Stimulated activated CD4-positive, alpha-beta T cell treated with anti-CD3 and anti-CD28 coated beads, Interleukin-1b, Interleukin-23, amount 100 ng/mL, for 48 hours (primary cell): ENCODE data around the gene RNF31.
"Not testable (repeated sequence)": the region's sequence is repeated elsewhere in the genome, so short reads cannot be mapped to it uniquely, and the experiment has no call there.

Experiments
- DNase-seq: peaks from one replicate; pipeline ENCODE4 v3.0.0-alpha.2; 2020

Gene RNF31

GRCh38 chr14:24146978-24147760, at the start of gene RNF31:
Gene RNF31, plus strand, starts transcription at chr14:24147498. Its CDS starts 201 bp downstream, at chr14:24147699.
- peak; percentile 98 for DNase-seq

- DNase-seq: no peak
Measured at GRCh38 chr14:24098229-24098926, 48.9 kb upstream of the RNF31 start.

GRCh38 chr14:24098927-24099813, 48.1 kb upstream of the RNF31 start:
- DNase-seq: no peak

GRCh38 chr14:24100197-24100981, 46.9 kb upstream of the RNF31 start:
- no peak for DNase-seq

- DNase-seq: no peak
Measured at GRCh38 chr14:24100982-24101494, 46.3 kb upstream of the RNF31 start.

- no peak for DNase-seq
Measured at GRCh38 chr14:24102357-24103048, 44.8 kb upstream of the RNF31 start.

- DNase-seq: no peak
Measured at GRCh38 chr14:24103451-24103850, 43.8 kb upstream of the RNF31 start.

- DNase-seq: not testable (repeated sequence)
Measured at GRCh38 chr14:24105609-24106239, 41.6 kb upstream of the RNF31 start.

- DNase-seq: no peak
Measured at GRCh38 chr14:24106672-24107271, 40.5 kb upstream of the RNF31 start.

- DNase-seq: no peak
Measured at GRCh38 chr14:24108336-24108874, 38.9 kb upstream of the RNF31 start.

- no peak for DNase-seq
Measured at GRCh38 chr14:24110060-24110459, 37.2 kb upstream of the RNF31 start.

GRCh38 chr14:24110523-24110922, 36.8 kb upstream of the RNF31 start:
- DNase-seq: no peak

GRCh38 chr14:24113379-24113800, 33.9 kb upstream of the RNF31 start:
- no peak for DNase-seq

- peak; percentile 90 for DNase-seq
Measured at GRCh38 chr14:24113801-24114531, 33.3 kb upstream of the RNF31 start.

- peak; percentile 99 for DNase-seq
Measured at GRCh38 chr14:24114532-24115421, 32.5 kb upstream of the RNF31 start, which contains the start of the genes DCAF11 and NRL. Gene DCAF11, plus strand, starts transcription at chr14:24114777. Its CDS starts 818 bp downstream, at chr14:24115595. Gene NRL, minus strand, starts transcription at chr14:24114949. Its CDS starts 32,101 bp downstream, at chr14:24082848.

GRCh38 chr14:24115422-24116127, 31.7 kb upstream of the RNF31 start:
- no peak for DNase-seq

GRCh38 chr14:24116128-24116814, 31.0 kb upstream of the RNF31 start:
- DNase-seq: no peak
